ENCODE results near the gene ZNF580.

- TF ChIP-seq, protein P1, sequence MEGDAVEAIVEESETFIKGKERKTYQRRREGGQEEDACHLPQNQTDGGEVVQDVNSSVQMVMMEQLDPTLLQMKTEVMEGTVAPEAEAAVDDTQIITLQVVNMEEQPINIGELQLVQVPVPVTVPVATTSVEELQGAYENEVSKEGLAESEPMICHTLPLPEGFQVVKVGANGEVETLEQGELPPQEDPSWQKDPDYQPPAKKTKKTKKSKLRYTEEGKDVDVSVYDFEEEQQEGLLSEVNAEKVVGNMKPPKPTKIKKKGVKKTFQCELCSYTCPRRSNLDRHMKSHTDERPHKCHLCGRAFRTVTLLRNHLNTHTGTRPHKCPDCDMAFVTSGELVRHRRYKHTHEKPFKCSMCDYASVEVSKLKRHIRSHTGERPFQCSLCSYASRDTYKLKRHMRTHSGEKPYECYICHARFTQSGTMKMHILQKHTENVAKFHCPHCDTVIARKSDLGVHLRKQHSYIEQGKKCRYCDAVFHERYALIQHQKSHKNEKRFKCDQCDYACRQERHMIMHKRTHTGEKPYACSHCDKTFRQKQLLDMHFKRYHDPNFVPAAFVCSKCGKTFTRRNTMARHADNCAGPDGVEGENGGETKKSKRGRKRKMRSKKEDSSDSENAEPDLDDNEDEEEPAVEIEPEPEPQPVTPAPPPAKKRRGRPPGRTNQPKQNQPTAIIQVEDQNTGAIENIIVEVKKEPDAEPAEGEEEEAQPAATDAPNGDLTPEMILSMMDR (IDR thresholded peaks at IDR 0.05), result no peak
- no peak for TF ChIP-seq POLR2A (IDR thresholded peaks at IDR 0.05)
Measured at GRCh38 chr19:55644191-55644833, 3.5 kb downstream of the ZNF580 start.
